Neural cell (in vitro differentiated cells): ENCODE data around the gene PRR5L.

ENCODE experiments used
- EZH2 ChIP-seq: fragments of 200-600, 300-800 bp; shearing (Covaris generic), sonication (generic); IDR thresholded peaks from 2 replicates; pipeline ENCODE4 v1.6.1; 2014; ENCODE audit warnings: antibody characterized with exemption, low read length, borderline replicate concordance, mild to moderate bottlenecking; ENCODE audit not compliant: insufficient read depth, poor library complexity, severe bottlenecking
- TF ChIP-seq, protein P1 (sequence below): fragments of 450-650 bp; IDR thresholded peaks from 2 replicates; pipeline ENCODE4 v1.5.1; 2014; ENCODE audit warnings: antibody characterized with exemption, mild to moderate bottlenecking, moderate library complexity; ENCODE audit not compliant: poor library complexity, severe bottlenecking

DNA sequence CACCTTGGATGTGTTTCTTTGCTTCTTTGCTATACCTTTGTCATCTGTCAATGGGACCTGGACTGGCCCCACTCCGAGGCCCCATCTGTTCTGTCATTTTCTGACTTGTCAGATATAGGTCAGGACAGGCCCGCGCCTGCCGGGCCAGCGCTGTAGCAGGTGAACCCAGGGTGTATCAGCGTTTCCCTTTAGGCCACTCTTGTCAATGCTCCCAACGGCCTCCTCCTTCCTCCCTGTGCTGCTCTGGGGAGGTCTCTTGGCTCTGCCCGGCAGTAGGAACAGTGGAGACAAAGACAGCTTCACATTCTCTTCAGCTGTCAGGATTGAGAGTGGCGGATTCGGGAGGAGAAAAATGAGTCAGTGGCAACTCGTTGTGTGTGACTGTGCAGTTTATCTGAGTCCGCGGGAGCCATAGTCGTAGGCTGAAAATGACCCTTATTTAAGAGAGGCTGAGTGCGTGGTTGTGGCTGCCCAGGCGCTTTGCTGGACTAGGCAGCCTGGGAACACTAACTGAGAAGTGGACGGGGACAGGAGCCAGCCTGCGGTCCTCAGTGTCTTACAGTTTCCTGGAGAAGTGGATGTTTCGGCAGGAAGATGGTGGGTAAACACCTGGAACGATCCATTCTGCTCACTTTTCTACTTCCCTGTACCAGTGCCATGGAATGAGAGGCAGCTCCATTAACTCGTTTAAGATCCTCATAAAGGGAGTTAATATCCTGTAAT is 102.3 kb downstream of the PRR5L start:
- no peak for TF ChIP-seq EZH2
- TF ChIP-seq, protein P1, sequence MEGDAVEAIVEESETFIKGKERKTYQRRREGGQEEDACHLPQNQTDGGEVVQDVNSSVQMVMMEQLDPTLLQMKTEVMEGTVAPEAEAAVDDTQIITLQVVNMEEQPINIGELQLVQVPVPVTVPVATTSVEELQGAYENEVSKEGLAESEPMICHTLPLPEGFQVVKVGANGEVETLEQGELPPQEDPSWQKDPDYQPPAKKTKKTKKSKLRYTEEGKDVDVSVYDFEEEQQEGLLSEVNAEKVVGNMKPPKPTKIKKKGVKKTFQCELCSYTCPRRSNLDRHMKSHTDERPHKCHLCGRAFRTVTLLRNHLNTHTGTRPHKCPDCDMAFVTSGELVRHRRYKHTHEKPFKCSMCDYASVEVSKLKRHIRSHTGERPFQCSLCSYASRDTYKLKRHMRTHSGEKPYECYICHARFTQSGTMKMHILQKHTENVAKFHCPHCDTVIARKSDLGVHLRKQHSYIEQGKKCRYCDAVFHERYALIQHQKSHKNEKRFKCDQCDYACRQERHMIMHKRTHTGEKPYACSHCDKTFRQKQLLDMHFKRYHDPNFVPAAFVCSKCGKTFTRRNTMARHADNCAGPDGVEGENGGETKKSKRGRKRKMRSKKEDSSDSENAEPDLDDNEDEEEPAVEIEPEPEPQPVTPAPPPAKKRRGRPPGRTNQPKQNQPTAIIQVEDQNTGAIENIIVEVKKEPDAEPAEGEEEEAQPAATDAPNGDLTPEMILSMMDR, result no peak
